MM.1S (cell line): ENCODE data around the gene NFKB1.

Experiments used
- CTCF ChIP-seq: fragments of 300-600 bp; sonication (generic); IDR thresholded peaks from 2 replicates; pipeline ENCODE4 v1.5.1; 2016; ENCODE audit warnings: antibody characterized with exemption, low read length, mixed read lengths
- EZH2 ChIP-seq: fragments of 300-600 bp; sonication (generic); optimal IDR thresholded peaks from 2 replicates; pipeline ENCODE3; 2017; ENCODE audit warnings: low read depth, mild to moderate bottlenecking, antibody characterized with exemption, low read length, mixed read lengths

DNA sequence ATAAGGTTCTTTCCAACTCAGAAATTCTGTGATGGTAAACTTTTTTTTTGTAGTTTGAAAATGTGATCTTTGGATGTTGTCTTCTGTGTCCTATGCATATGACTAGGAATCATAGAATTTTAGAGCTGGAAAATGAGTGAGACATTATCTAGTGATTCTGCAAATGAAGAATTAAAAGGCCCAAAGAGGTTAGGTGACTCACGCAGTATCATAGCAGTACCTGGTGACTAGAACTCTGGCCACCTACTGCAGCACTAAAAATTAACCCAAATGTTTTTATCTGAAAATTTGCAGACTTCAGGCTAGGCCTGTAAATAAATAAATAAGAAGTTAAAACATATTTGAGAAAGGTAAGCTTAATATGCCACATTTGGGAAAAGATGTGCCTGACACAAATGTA is 52.8 kb downstream of the NFKB1 start:
- TF ChIP-seq CTCF (no peak), EZH2 (no peak)
